IMR-90 (cell line): Measurements from ENCODE around the gene TAS2R50. TPM values are rescaled to one million over a fixed set of nuclear protein-coding genes. Genes with fewer than 3 reads are reported as not detected.

Experiments used
- ATAC-seq: fragments of 200-7000 bp; cut with Tn5 transposase; 2 replicates; pipeline ENCODE4 v1.9.1; 2020; ENCODE audit warnings: low read depth, mild to moderate bottlenecking, moderate library complexity
- BruUV-seq: library from RNA; stranded (reverse); fragments of 400-500 nt; replicated peaks from 2 replicates; lab custom pipeline; 2021; lab: Mats Ljungman, UMichigan
- CTCF ChIA-PET: fragments of 300-600 bp; formaldehyde crosslinking; extraction: SDS; loops from one replicate; lab custom pipeline; 2021; ENCODE audit warnings: antibody characterized with exemption; lab: Yijun Ruan, JAX
- POLR2A ChIA-PET: fragments of 300-600 bp; sonication (Branson Sonifier 250); formaldehyde crosslinking; loops from one replicate; lab custom pipeline; 2022; ENCODE audit warnings: antibody characterized with exemption; ENCODE audit not compliant: unreplicated experiment; lab: Charles Lee
- DNase-seq: peaks from one replicate; pipeline ENCODE4 v3.0.0; 2013
- H2AFZ ChIP-seq: replicated peaks from 2 replicates; pipeline ENCODE3; 2013; ENCODE audit warnings: low read length, mild to moderate bottlenecking; ENCODE audit not compliant: poor library complexity
- H2AK5ac ChIP-seq: 2 replicates; pipeline ENCODE4 v1.6.1; 2013; ENCODE audit warnings: low read depth, low read length, inconsistent platforms
- H2AK9ac ChIP-seq: replicated peaks from 2 replicates; pipeline ENCODE3; 2013; ENCODE audit warnings: mild to moderate bottlenecking, low read depth, low read length, moderate library complexity; ENCODE audit not compliant: poor library complexity
- H2BK120ac ChIP-seq: 2 replicates; pipeline ENCODE4 v1.6.1; 2013; ENCODE audit warnings: low read depth, low read length, inconsistent platforms
- H2BK15ac ChIP-seq: 3 replicates; pipeline ENCODE4 v1.6.1; 2013; ENCODE audit warnings: low read depth, low read length, inconsistent platforms
- H2BK20ac ChIP-seq: 2 replicates; pipeline ENCODE4 v1.6.1; 2013; ENCODE audit warnings: low read depth, mild to moderate bottlenecking, inconsistent platforms, low read length, moderate library complexity
- H2BK5ac ChIP-seq: 2 replicates; pipeline ENCODE4 v1.6.1; 2013; ENCODE audit warnings: mild to moderate bottlenecking, low read depth, low read length, inconsistent platforms; ENCODE audit not compliant: poor library complexity, severe bottlenecking
- H3K14ac ChIP-seq: replicated peaks from 2 replicates; pipeline ENCODE4 v1.6.1; 2013; ENCODE audit warnings: low read depth, low read length, inconsistent platforms
- H3K18ac ChIP-seq: 2 replicates; pipeline ENCODE4 v1.6.1; 2013; ENCODE audit warnings: low read depth, low read length, control low read depth
- H3K23ac ChIP-seq: 2 replicates; pipeline ENCODE4 v1.6.1; 2013; ENCODE audit warnings: low read depth, low read length, inconsistent platforms
- H3K27ac ChIP-seq: 2 replicates; pipeline ENCODE4 v1.5.1; 2013; ENCODE audit warnings: mild to moderate bottlenecking, control low read depth, low read length; ENCODE audit not compliant: insufficient read depth
- H3K27me3 ChIP-seq: 2 replicates; pipeline ENCODE4 v1.6.1; 2013; ENCODE audit warnings: low read length; ENCODE audit not compliant: control insufficient read depth, insufficient read depth
- H3K36me3 ChIP-seq: 2 replicates; pipeline ENCODE4 v1.6.1; 2013; ENCODE audit warnings: low read length, mixed read lengths; ENCODE audit not compliant: control insufficient read depth, insufficient read depth
- H3K4ac ChIP-seq: 2 replicates; pipeline ENCODE4 v1.6.1; 2013; ENCODE audit warnings: low read depth, low read length, inconsistent platforms
- H3K4me1 ChIP-seq: 2 replicates; pipeline ENCODE4 v1.6.1; 2013; ENCODE audit warnings: low read length, mixed read lengths; ENCODE audit not compliant: control insufficient read depth, insufficient read depth
- H3K4me2 ChIP-seq: 2 replicates; pipeline ENCODE4 v1.6.1; 2013; ENCODE audit warnings: low read depth, mild to moderate bottlenecking, control low read depth, low read length, moderate library complexity
- H3K4me3 ChIP-seq: 2 replicates; pipeline ENCODE4 v1.5.1; 2013; ENCODE audit warnings: low read depth, mild to moderate bottlenecking, control low read depth, low read length, moderate library complexity; ENCODE audit not compliant: insufficient read depth
- H3K56ac ChIP-seq: 2 replicates; pipeline ENCODE4 v1.6.1; 2013; ENCODE audit warnings: low read length, inconsistent platforms; ENCODE audit not compliant: insufficient read depth; ENCODE audit errors: extremely low read depth
- H3K79me1 ChIP-seq, 2 experiments: 2 replicates each; pipeline ENCODE4 v1.6.1; 2013; ENCODE audit warnings: low read length in 2 of 2, inconsistent platforms in 1 of 2, low read depth in 1 of 2
- H3K9ac ChIP-seq: 2 replicates; pipeline ENCODE4 v1.6.1; 2013; ENCODE audit warnings: low read depth, low read length, control low read depth
- H3K9me1 ChIP-seq: 2 replicates; pipeline ENCODE4 v1.6.1; 2013; ENCODE audit warnings: low read length, inconsistent platforms; ENCODE audit not compliant: insufficient read depth
- H3K9me3 ChIP-seq: 2 replicates; pipeline ENCODE4 v1.6.1; 2013; ENCODE audit warnings: low read length; ENCODE audit not compliant: control insufficient read depth, insufficient read depth
- H4K20me1 ChIP-seq: 2 replicates; pipeline ENCODE4 v1.6.1; 2013; ENCODE audit warnings: low read length, inconsistent platforms; ENCODE audit not compliant: insufficient read depth
- H4K5ac ChIP-seq: 2 replicates; pipeline ENCODE4 v1.6.1; 2013; ENCODE audit warnings: mild to moderate bottlenecking, low read depth, low read length, control low read depth
- H4K8ac ChIP-seq, 2 experiments: 2 replicates each; pipeline ENCODE4 v1.6.1; 2013; ENCODE audit warnings: low read depth in 2 of 2, low read length in 2 of 2, control low read depth in 1 of 2, inconsistent platforms in 1 of 2
- H4K91ac ChIP-seq: 2 replicates; pipeline ENCODE4 v1.6.1; 2013; ENCODE audit warnings: low read depth, low read length, inconsistent platforms; ENCODE audit not compliant: insufficient read depth
- BHLHE40 ChIP-seq: fragments of 150-350 bp; IDR thresholded peaks from 2 replicates; pipeline ENCODE4 v1.6.1; 2016; ENCODE audit warnings: mild to moderate bottlenecking, low read depth, low read length
- CEBPB ChIP-seq: IDR thresholded peaks from 2 replicates; pipeline ENCODE4 v1.6.1; 2012; ENCODE audit warnings: low read depth, low read length, improper control_type of control experiment
- CHD1 ChIP-seq: IDR thresholded peaks from 2 replicates; pipeline ENCODE4 v1.6.1; 2012; ENCODE audit warnings: low read depth, low read length, improper control_type of control experiment
- FOS ChIP-seq: fragments of 150-350 bp; IDR thresholded peaks from 2 replicates; pipeline ENCODE4 v1.6.1; 2016; ENCODE audit warnings: low read depth, low read length
- MAFK ChIP-seq: IDR thresholded peaks from 2 replicates; pipeline ENCODE4 v1.6.1; 2012; ENCODE audit warnings: low read depth, low read length, improper control_type of control experiment
- MAZ ChIP-seq: IDR thresholded peaks from 2 replicates; pipeline ENCODE4 v1.6.1; 2012; ENCODE audit warnings: low read depth, mild to moderate bottlenecking, low read length, improper control_type of control experiment, moderate library complexity, borderline replicate concordance
- MXI1 ChIP-seq: IDR thresholded peaks from 2 replicates; pipeline ENCODE4 v1.6.1; 2012; ENCODE audit warnings: low read depth, mild to moderate bottlenecking, low read length, moderate library complexity, borderline replicate concordance
- POLR2A ChIP-seq: IDR thresholded peaks from 2 replicates; pipeline ENCODE4 v1.6.1; 2012; ENCODE audit warnings: mild to moderate bottlenecking, low read depth, low read length
- RAD21 ChIP-seq: IDR thresholded peaks from 2 replicates; pipeline ENCODE4 v1.6.1; 2012; ENCODE audit warnings: low read length, improper control_type of control experiment
- RFX5 ChIP-seq: IDR thresholded peaks from 2 replicates; pipeline ENCODE4 v1.8.0; 2012; ENCODE audit warnings: low read depth, mild to moderate bottlenecking, low read length, moderate library complexity
- SMC3 ChIP-seq: fragments of 150-350 bp; IDR thresholded peaks from 2 replicates; pipeline ENCODE4 v1.6.1; 2016; ENCODE audit warnings: low read depth, mild to moderate bottlenecking, antibody characterized with exemption, low read length, moderate library complexity
- WGBS, 2 experiments: methylation state at CpG; one replicate each; pipeline versions ENCODE4 v1.1.5 to v1.1.7; 2013; ENCODE audit warnings: missing lambda C conversion rate in 2 of 2; ENCODE audit not compliant: insufficient read length in 1 of 2; ENCODE audit errors: extremely low coverage in 2 of 2; 5-methylcytosine and 5-hydroxymethylcytosine counted together
- dilution Hi-C: fragments of 300-500 bp; cut with HindIII; formaldehyde crosslinking; loops from one replicate; pipeline ENCODE4 v1.14.3; 2018; ENCODE audit warnings: low sequenced_read_pairs; ENCODE audit not compliant: unreplicated experiment
- in situ Hi-C: fragments of 300-500 bp; cut with MboI; formaldehyde crosslinking; loops from 3 replicates; pipeline ENCODE4 v1.14.3; 2019; ENCODE audit warnings: low sequenced_read_pairs, inconsistent platforms, mixed read lengths
- intact Hi-C: fragments of 100-400 bp; cut with micrococcal nuclease; formaldehyde crosslinking; loops from 2 replicates; pipeline ENCODE4 v1.10.0; 2022
- polyA plus RNA-seq, 3 experiments: library from polyadenylated mRNA; depleted of rRNA; stranded (reverse); fragments of >200 nt; gene quantifications; 2 replicates each; pipeline ENCODE4 v1.2.3, GENCODE V29; 2012; ENCODE audit warnings: low replicate concordance in 1 of 3
- total RNA-seq: library from RNA; depleted of rRNA; stranded (reverse); fragments of >200 nt; gene quantifications from 2 replicates; pipeline ENCODE4 v1.2.3, GENCODE V29; 2012
- TF ChIP-seq, protein P1 (sequence below): fragments of 150-350 bp; IDR thresholded peaks from 2 replicates; pipeline ENCODE4 v1.6.1; 2016; ENCODE audit warnings: low read depth, mild to moderate bottlenecking, low read length, moderate library complexity, borderline replicate concordance
- TF ChIP-seq, protein P2 (sequence below): fragments of 150-350 bp; IDR thresholded peaks from 2 replicates; pipeline ENCODE4 v1.6.1; 2017; ENCODE audit warnings: mild to moderate bottlenecking, antibody characterized with exemption, low read length, low read depth

TAS2R50 gene
- total and polyA plus RNA-seq, 2 of the 4 experiments (the other 2 are of a cell fraction) = 2.3 TPM; not detected in 1

DNA sequence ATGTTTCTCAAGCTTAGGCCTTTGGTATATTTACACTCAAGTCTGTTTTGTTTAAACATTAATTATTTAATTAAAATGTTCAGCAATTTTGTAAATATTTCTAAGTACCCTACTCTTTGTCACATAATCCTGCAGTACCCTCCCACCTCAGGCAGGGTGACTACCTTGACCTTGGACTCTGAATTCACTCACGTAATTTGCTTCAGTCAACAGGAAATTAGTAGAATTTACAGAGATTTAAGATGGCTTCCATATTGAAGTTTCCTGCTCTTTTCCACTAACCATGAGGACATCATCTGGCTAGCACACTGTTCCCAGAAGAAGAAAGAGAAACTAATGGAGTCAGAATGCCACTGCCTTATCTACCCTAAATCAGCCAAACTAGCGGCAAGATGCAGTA lies 36.7 kb upstream of the TAS2R50 start:
- Histone ChIP-seq H2BK20ac (no peak overlapping the region), H3K56ac (no peak overlapping the region), H3K18ac (no peak overlapping the region), H3K27me3 (no peaks in the 10 kb centered on the region), H4K91ac (no peak overlapping the region), H4K5ac (no peak overlapping the region), H3K14ac (no peak overlapping the region), H3K4me3 (no peak overlapping the region), H2BK120ac (no peak overlapping the region), H2BK15ac (no peak overlapping the region), H3K79me1 (peaks cover 3 to 9% of the 10 kb centered on the region in 2 experiments; a peak in 1 of 4 replicates), H3K4me2 (no peak overlapping the region), H3K27ac (no peak overlapping the region), H3K36me3 (peaks cover 7% of the 10 kb centered on the region), H4K20me1 (no peaks in the 10 kb centered on the region), H2BK5ac (no peak overlapping the region), H3K9ac (no peak overlapping the region), H3K9me1 (no peaks in the 10 kb centered on the region), H2AFZ (no peak overlapping the region), H4K8ac (no peak overlapping the region), H2AK9ac (no peak overlapping the region), H3K4ac (no peak overlapping the region), H3K4me1 (no peaks in the 10 kb centered on the region), H3K23ac (no peak overlapping the region), H2AK5ac (no peak overlapping the region), H3K9me3 (no peaks in the 10 kb centered on the region)
- ChIA-PET POLR2A (no interaction called here), CTCF (no interaction called here)
- no peak for DNase-seq
- no peak for ATAC-seq
- TF ChIP-seq SMC3 (no peak), MXI1 (no peak), MAZ (no peak), FOS (no peak), RAD21 (no peak), CHD1 (no peak), POLR2A (no peak), MAFK (no peak), RFX5 (no peak), BHLHE40 (no peak), CEBPB (no peak)
- TF ChIP-seq, protein P1, sequence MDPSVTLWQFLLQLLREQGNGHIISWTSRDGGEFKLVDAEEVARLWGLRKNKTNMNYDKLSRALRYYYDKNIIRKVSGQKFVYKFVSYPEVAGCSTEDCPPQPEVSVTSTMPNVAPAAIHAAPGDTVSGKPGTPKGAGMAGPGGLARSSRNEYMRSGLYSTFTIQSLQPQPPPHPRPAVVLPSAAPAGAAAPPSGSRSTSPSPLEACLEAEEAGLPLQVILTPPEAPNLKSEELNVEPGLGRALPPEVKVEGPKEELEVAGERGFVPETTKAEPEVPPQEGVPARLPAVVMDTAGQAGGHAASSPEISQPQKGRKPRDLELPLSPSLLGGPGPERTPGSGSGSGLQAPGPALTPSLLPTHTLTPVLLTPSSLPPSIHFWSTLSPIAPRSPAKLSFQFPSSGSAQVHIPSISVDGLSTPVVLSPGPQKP = no peak
- TF ChIP-seq, protein P2, sequence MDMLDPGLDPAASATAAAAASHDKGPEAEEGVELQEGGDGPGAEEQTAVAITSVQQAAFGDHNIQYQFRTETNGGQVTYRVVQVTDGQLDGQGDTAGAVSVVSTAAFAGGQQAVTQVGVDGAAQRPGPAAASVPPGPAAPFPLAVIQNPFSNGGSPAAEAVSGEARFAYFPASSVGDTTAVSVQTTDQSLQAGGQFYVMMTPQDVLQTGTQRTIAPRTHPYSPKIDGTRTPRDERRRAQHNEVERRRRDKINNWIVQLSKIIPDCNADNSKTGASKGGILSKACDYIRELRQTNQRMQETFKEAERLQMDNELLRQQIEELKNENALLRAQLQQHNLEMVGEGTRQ = no peak
- in situ Hi-C loops = no loop called here
- dilution Hi-C loops = no loop called here
- no TSS peak for BruUV-seq
- WGBS, 2 experiments = no CpG with 5 or more reads among the region's 2 CpGs
- intact Hi-C loops = no loop called here
